BJ (cell line): ENCODE measurements around the gene TRAFD1. TPM values are rescaled to one million over a fixed set of nuclear protein-coding genes. Genes with fewer than 3 reads are reported as not detected.
"Not testable (repeated sequence)": the region's sequence is repeated elsewhere in the genome, so short reads cannot be mapped to it uniquely, and the experiment has no call there.

Source experiments
- CTCF ChIA-PET: fragments of 350-600 bp; formaldehyde crosslinking; extraction: SDS; loops from one replicate; lab custom pipeline; 2021; ENCODE audit warnings: antibody characterized with exemption, inconsistent platforms; lab: Yijun Ruan, JAX
- POLR2A ChIA-PET: fragments of 300-600 bp; sonication (Branson Sonifier 250); formaldehyde crosslinking; extraction: SDS; loops from one replicate; lab custom pipeline; 2021; ENCODE audit warnings: antibody characterized with exemption; lab: Charles Lee
- DNase-seq: peaks from one replicate; pipeline ENCODE4 v3.0.0-alpha.2; 2011; ENCODE audit warnings: low read depth
- H3K27me3 ChIP-seq: 2 replicates; pipeline ENCODE4 v1.6.0; 2011; ENCODE audit warnings: low read length; ENCODE audit not compliant: control insufficient read depth, insufficient read depth
- H3K36me3 ChIP-seq: 2 replicates; pipeline ENCODE4 v1.5.1; 2011; ENCODE audit warnings: low read length; ENCODE audit not compliant: control insufficient read depth, insufficient read depth
- H3K4me3 ChIP-seq: 2 replicates; pipeline ENCODE4 v1.5.1; 2011; ENCODE audit warnings: low read depth, mild to moderate bottlenecking, control low read depth, low read length
- CTCF ChIP-seq: IDR thresholded peaks from 2 replicates; pipeline ENCODE4 v1.5.1; 2011; ENCODE audit warnings: low read depth, mild to moderate bottlenecking, control low read depth, inconsistent platforms, low read length, moderate library complexity; ENCODE audit not compliant: insufficient read depth
- polyA plus RNA-seq: library from polyadenylated mRNA; depleted of rRNA; stranded (reverse); fragments of >200 nt; gene quantifications from 2 replicates; pipeline ENCODE4 v1.2.3, GENCODE V29; 2011

TRAFD1 gene
- polyA plus RNA-seq, 1 experiment = 23.7 TPM

- CTCF ChIA-PET = interaction anchor here (0.8 to 1.2 kb wide), 2 partner anchors 11 to 27 kb away, joined by 3 read pairs; no protein-coding TSS in a partner anchor
- peak; percentile 19 for DNase-seq
- Histone ChIP-seq H3K4me3 (no peak overlapping the region), H3K27me3 (no peaks in the 10 kb centered on the region), H3K36me3 (peaks cover 2% of the 10 kb centered on the region)
- TF ChIP-seq CTCF = no peak
- POLR2A ChIA-PET = interaction anchor here (0.6 kb wide), 2 partner anchors 11 to 13 kb away, joined by 3 to 7 read pairs; no protein-coding TSS in a partner anchor
These were observed 28.7 kb upstream of the TRAFD1 start for GRCh38 chr12:112096667-112097066.

- no peak overlapping the region for H3K4me3 ChIP-seq
- ChIA-PET CTCF (interaction anchor here (1.2 kb wide), 1 partner anchor 10 kb away, joined by 3 read pairs; no protein-coding TSS in a partner anchor), POLR2A (interaction anchor here (0.6 kb wide), 1 partner anchor 9 kb away, joined by 3 read pairs; no protein-coding TSS in a partner anchor)
- no peak for DNase-seq
- H3K27me3 ChIP-seq = no peaks in the 10 kb centered on the region
- H3K36me3 ChIP-seq = peaks cover 2% of the 10 kb centered on the region; the same call in 1 of the 2 replicates
- no peak for TF ChIP-seq CTCF
These were observed 27.7 kb upstream of the TRAFD1 start for GRCh38 chr12:112097641-112098040.

- POLR2A ChIA-PET, H3K36me3 ChIP-seq, DNase-seq, H3K4me3 ChIP-seq, CTCF ChIA-PET, H3K27me3 ChIP-seq: not testable (repeated sequence)
These were observed 24.9 kb upstream of the TRAFD1 start for GRCh38 chr12:112100500-112100899.

- Histone ChIP-seq H3K27me3 (no peaks in the 10 kb centered on the region), H3K36me3 (peaks cover 4% of the 10 kb centered on the region), H3K4me3 (no peak overlapping the region)
- no peak for DNase-seq
- ChIA-PET CTCF (no interaction called here), POLR2A (no interaction called here)
- TF ChIP-seq CTCF = no peak
These were observed 23.2 kb upstream of the TRAFD1 start for GRCh38 chr12:112102127-112102526.

GRCh38 chr12:112102746-112103145, 22.6 kb upstream of the TRAFD1 start:
- H3K4me3 ChIP-seq, H3K36me3 ChIP-seq, DNase-seq, H3K27me3 ChIP-seq, CTCF ChIA-PET: not testable (repeated sequence)
- POLR2A ChIA-PET = interaction anchor here (0.6 kb wide), 1 partner anchor 1093 kb away, joined by 11 read pairs; no protein-coding TSS in a partner anchor

- POLR2A ChIA-PET = no interaction called here
- H3K36me3 ChIP-seq = peaks cover 2% of the 10 kb centered on the region
These were observed 21.4 kb upstream of the TRAFD1 start for GRCh38 chr12:112103758-112104503.

More at GRCh38 chr12:112103758-112104503, 21.4 kb upstream of the TRAFD1 start:
- CTCF ChIA-PET = no interaction called here
- no peak for DNase-seq
- Histone ChIP-seq H3K27me3 (no peaks in the 10 kb centered on the region), H3K4me3 (no peak overlapping the region)
- no peak for TF ChIP-seq CTCF
